Pancreas (tissue), 10 donors: ENCODE data around the gene SYTL5. TPM values are rescaled to one million over a fixed set of nuclear protein-coding genes. Genes with fewer than 3 reads are reported as not detected.
A peak's percentile ranks its signal among the peaks of the same experiment; 100 is the strongest.

Experiments used
- ATAC-seq, 4 donors: fragments of 200-7000 bp; cut with Tn5 transposase; one replicate each; pipeline versions ENCODE4 v1.8.0 to v1.9.1; 2020; ENCODE audit warnings: mild to moderate bottlenecking in 4 of 4, moderate library complexity in 4 of 4
- DNase-seq, 6 donors: peaks; one replicate each; pipeline ENCODE4 v3.0.0-alpha.2; 2020
- FAIRE-seq: peaks from 2 replicates; lab custom pipeline; 2012; peaks lifted over from hg19 to GRCh38; lab: Jason Lieb, UNC
- H3K27ac ChIP-seq, 4 donors: fragments of 200-600 bp; sonication (generic); 1 replicate in 3 of 4; 2 replicates in 1 of 4; pipeline versions ENCODE4 v1.5.0 to v1.8.0; 2020
- H3K27me3 ChIP-seq, 4 donors: fragments of 200-600 bp; one replicate each; pipeline ENCODE4 v1.8.0; 2021
- H3K36me3 ChIP-seq, 3 donors: fragments of 200-600 bp; sonication (generic) in 1 of 3; one replicate each; pipeline versions ENCODE4 v1.5.0 to v1.8.0; 2020 to 2021
- H3K4me1 ChIP-seq, 3 donors: fragments of 200-600 bp; one replicate each; pipeline ENCODE4 v1.8.0; 2021
- H3K4me3 ChIP-seq, 4 donors: fragments of 200-600 bp; sonication (generic) in 2 of 4; one replicate each; pipeline versions ENCODE4 v1.5.0 to v1.8.0; 2020 to 2021
- H3K9me3 ChIP-seq, 4 donors: fragments of 200-600 bp; one replicate each; pipeline ENCODE4 v1.8.0; 2021
- CTCF ChIP-seq, 4 donors: fragments of 200-600 bp; sonication (generic) in 3 of 4; IDR thresholded peaks; one replicate each; pipeline versions ENCODE4 v1.5.0 to v1.8.0; 2021; ENCODE audit warnings: antibody characterized with exemption in 4 of 4
- WGBS, 2 donors: extraction: QIAGEN DNeasy Blood & Tissue Kit; methylation state at CpG; one replicate each; pipeline ENCODE4 v1.1.7; 2013; 5-methylcytosine and 5-hydroxymethylcytosine counted together
- intact Hi-C, 3 donors: fragments of 100-400 bp; cut with DNase I; formaldehyde crosslinking; loops; one replicate each; pipeline versions ENCODE4 v1.11.1 to v1.14.2; 2022
- polyA plus RNA-seq, 2 donors: library from polyadenylated mRNA; stranded (reverse); fragments of 200-250 nt; gene quantifications; one replicate each; pipeline ENCODE4 v1.2.3, GENCODE V29; 2013
- total RNA-seq, 6 donors: library from RNA; stranded (reverse); fragmentation: NEBNext Ultra II Directional in 4 of 6; extraction: Animal tissue kit (Norgen Biotek cat#: 25700) in 4 of 6; gene quantifications; one replicate each; pipeline versions ENCODE4 v1.2.1 to v1.2.4, GENCODE V29; 2021 to 2023
- donor health status: healthy with polysubstance abuse.
- donor health status: DM: no; HTN: no; CAD: no; lungs with moderate emphysema.
- donor health status: DM: no; HTN: no; CAD: no.
- donor health status: control.
- donor health status: control.
- donor health status: Bipolar disorder and iron deficiency.
- donor health status: DM: yes; HTN: yes; CAD: no.
- donor health status: DM: no; HTN: no; CAD: no.
- donor health status: DM: no; HTN: no; CAD: no.
- donor health status: DM: yes; HTN: yes; CAD: no.

SYTL5 gene
- total and polyA plus RNA-seq, 8 donors: 0.77 to 5.9 (median 2.4) TPM

GRCh38 chrX:38080808-38081207 is 74.5 kb downstream of the SYTL5 start:
- 70 to 90% methylated on average over 3 of the region's 3 CpGs for WGBS, 2 donors
- intact Hi-C loops: no loop called here

GRCh38 chrX:38081909-38082308 is 75.6 kb downstream of the SYTL5 start:
- intact Hi-C loops: no loop called here
- Histone ChIP-seq H3K9me3 (no peaks in the 10 kb centered on the region), H3K4me3 (no peak overlapping the region), H3K4me1 (no peaks in the 10 kb centered on the region), H3K27me3 (no peaks in the 10 kb centered on the region), H3K27ac (no peak overlapping the region), H3K36me3 (no peaks in the 10 kb centered on the region)
- DNase-seq: no peak
- ATAC-seq: no peak
- no peak for TF ChIP-seq CTCF (IDR thresholded peaks at IDR 0.05)
- no peak for FAIRE-seq
- WGBS, 2 donors: 66 to 78% methylated on average over 1 of the region's 1 CpG

More at GRCh38 chrX:38080808-38081207, 74.5 kb downstream of the SYTL5 start:
- FAIRE-seq (no peak), DNase-seq (no peak), ATAC-seq (no peak)
- H3K36me3 ChIP-seq: no peaks in the 10 kb centered on the region
- H3K27ac ChIP-seq: no peak overlapping the region
- H3K4me1 ChIP-seq: no peaks in the 10 kb centered on the region
- H3K27me3 ChIP-seq: no peaks in the 10 kb centered on the region
- H3K4me3 ChIP-seq: no peak overlapping the region
- H3K9me3 ChIP-seq: no peaks in the 10 kb centered on the region
- TF ChIP-seq CTCF (IDR thresholded peaks at IDR 0.05): no peak

DNA sequence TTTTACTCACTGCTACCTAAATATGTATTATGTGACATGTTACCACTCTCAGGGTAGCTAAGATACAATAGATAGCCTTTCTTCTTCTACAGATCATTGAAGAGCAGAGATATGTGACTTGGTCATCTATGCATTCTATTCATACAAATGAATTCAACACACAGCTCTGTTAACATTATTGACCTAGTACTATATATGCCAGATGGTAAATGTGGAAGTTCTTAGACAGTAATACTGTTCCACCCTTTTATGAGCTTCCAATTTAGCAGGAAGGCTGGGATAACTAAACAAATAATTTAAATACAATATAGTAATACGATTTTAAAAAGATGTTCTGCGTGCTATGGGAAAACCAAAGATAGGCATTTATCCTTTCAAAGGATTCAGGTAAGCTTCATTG is 76.0 kb downstream of the SYTL5 start:
- WGBS, 2 donors: 85 to 95% methylated on average over 2 of the region's 2 CpGs
- Histone ChIP-seq H3K27ac (no peak overlapping the region), H3K4me3 (no peak overlapping the region), H3K36me3 (no peaks in the 10 kb centered on the region), H3K4me1 (no peaks in the 10 kb centered on the region), H3K9me3 (no peaks in the 10 kb centered on the region), H3K27me3 (no peaks in the 10 kb centered on the region)
- DNase-seq (no peak), FAIRE-seq (peak; percentile 49), ATAC-seq (no peak)
- intact Hi-C loops: no loop called here
- TF ChIP-seq CTCF (IDR thresholded peaks at IDR 0.05): no peak

GRCh38 chrX:38085813-38086212 is 79.5 kb downstream of the SYTL5 start:
- no peak overlapping the region for H3K4me3 ChIP-seq
- DNase-seq: no peak
- ATAC-seq: no peak
- H3K27me3 ChIP-seq: no peaks in the 10 kb centered on the region
- 69 to 91% methylated on average over 4 of the region's 4 CpGs for WGBS, 2 donors
- intact Hi-C loops: no loop called here
- H3K27ac ChIP-seq: no peak overlapping the region
- no peaks in the 10 kb centered on the region for H3K36me3 ChIP-seq
- no peaks in the 10 kb centered on the region for H3K9me3 ChIP-seq
- no peak for TF ChIP-seq CTCF (IDR thresholded peaks at IDR 0.05)
- no peaks in the 10 kb centered on the region for H3K4me1 ChIP-seq
- no peak for FAIRE-seq

GRCh38 chrX:38086451-38087215 is 80.3 kb downstream of the SYTL5 start:
- Histone ChIP-seq H3K36me3 (no peaks in the 10 kb centered on the region), H3K4me1 (no peaks in the 10 kb centered on the region), H3K27ac (no peak overlapping the region), H3K9me3 (no peaks in the 10 kb centered on the region), H3K27me3 (no peaks in the 10 kb centered on the region), H3K4me3 (no peak overlapping the region)
- 62 to 68% methylated on average over 4 of the region's 4 CpGs for WGBS, 2 donors
- FAIRE-seq: no peak
- TF ChIP-seq CTCF (IDR thresholded peaks at IDR 0.05): no peak
- DNase-seq: no peak
- no peak for ATAC-seq
- intact Hi-C loops: no loop called here
